NCI-H1092 (cell line): ENCODE measurements around the gene NXT2.
"Not testable (repeated sequence)": the region's sequence is repeated elsewhere in the genome, so short reads cannot be mapped to it uniquely, and the experiment has no call there.

ENCODE experiments used
- DNase-seq: peaks from one replicate; lab custom pipeline; 2025; lab: John Stamatoyannopoulos, UW

NXT2 gene

GRCh38 chrX:109536439-109537323, at the start of gene NXT2:
TSS of gene NXT2 (plus strand) at chrX:109536844. CDS start at chrX:109537007, 163 bp downstream.
- DNase-seq: peak; percentile 85

DNA sequence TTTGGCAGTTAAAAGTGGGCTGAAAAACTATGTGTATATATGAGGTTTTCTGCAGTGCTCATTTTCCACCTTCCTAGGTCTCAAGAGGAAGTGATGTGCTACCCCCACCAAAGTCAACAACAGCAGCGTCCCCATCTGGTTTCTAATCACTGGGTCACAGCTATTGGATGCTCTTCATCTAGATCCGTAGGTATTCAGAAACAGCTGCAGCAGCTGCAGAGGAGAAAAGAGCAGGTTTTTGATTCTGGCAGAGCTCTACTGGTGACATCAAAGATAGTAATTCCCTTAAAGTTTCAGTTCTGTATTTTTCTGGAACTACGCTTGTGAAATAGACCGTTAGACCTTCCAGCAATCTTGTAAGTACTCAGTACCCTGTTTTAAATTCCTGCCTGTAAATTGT, 49.0 kb upstream of the NXT2 start:
- no peak for DNase-seq

DNA sequence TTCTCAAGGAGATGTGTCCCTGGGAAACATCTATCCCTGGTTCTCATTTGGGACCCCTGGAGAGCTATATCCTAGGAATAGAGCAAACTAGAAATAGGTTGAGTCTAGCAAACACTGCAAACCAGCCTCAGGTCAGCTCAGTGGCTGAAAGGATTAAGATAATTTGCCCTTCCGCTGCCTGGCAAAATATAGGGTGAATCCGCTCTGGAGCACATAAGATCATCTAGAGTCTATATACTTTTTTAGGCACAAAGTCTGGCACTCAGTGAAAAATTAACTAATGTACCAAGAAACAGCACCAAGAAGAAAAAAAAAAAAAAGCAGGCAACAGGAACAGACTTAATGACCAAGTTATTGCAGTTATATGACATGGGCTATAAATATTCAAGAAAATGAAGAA, 47.5 kb upstream of the NXT2 start:
- no peak for DNase-seq

GRCh38 chrX:109498434-109498833, 38.2 kb upstream of the NXT2 start:
- DNase-seq: no peak

- no peak for DNase-seq
These were observed 35.5 kb upstream of the NXT2 start for GRCh38 chrX:109501176-109501575.

- DNase-seq: no peak
These were observed 27.7 kb upstream of the NXT2 start for GRCh38 chrX:109508915-109509314.

DNA sequence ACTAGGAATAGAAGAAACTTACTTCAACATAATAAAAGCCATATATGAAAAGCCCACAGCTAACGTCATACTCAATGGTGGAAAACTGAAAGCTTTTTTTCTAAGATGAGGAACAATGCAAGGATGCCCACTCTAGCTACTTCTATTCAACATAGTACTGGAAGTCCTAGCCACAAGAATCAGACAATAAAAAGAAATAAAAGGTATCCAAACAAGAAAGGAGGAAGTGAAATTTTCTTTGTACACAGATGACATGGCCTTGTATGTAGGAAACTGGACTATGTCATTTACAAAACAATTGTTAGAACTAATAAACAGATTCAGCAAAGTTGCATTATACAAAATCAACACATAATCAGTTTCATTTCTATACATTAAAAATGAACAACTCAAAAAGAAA, 25.5 kb upstream of the NXT2 start:
- DNase-seq: no peak

DNA sequence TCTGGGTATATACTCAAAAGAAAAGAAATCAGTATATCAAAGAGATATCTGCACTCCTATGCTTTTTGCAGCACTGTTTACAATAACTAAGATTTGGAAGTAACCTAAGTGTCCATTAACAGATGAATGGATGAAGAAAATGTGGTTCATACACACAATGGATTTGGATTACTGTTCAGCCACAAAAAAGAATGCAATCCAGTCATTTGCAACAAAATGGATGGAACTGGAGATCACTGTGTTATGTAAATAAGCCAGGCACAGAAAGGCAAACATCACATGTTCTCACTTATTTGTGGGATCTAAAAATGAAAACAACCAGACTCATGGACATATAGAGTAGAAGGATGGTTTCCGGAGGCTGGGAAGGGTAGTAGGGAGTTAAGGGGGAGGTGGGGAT, 17.6 kb upstream of the NXT2 start:
- no peak for DNase-seq

GRCh38 chrX:109533005-109533404, 3.6 kb upstream of the NXT2 start:
- no peak for DNase-seq

DNA sequence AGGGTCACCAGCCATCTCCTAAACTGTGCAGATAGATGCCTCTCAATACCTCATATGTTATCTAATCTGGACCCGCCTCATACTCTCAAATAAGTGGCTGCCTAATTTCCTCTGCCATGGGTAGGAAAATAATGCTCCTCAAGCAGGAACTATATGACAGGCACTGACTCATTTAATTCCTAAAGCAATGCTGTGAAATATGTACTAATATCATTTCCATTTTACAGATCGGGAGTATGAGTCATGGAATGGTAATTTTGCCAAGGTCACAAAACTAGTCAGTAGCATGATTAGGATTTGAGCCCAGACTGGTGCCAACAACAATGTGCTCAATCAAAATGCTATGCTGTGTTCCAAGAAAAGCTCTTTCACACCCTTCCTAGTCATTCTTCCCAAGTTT, 3.0 kb upstream of the NXT2 start:
- no peak for DNase-seq

DNA sequence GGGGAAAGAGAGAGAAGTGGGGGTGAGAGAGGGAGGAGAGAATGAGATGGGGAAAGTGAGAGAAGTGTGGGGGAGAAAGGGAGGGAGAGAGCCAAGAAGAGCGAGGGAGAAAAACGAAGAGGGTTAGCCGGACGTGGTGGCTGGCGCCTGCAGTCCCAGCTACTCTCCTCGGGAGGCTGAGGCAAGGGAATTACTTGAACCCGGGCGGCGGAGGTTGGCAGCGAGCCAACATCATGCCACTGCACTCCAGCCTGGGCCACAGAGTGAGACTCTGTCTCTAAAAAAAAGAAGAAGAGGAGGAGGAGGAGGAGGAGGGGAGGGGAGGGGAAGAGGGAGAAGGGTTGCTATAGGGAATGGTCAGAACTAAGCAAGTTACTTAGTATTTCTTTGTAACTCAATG, 1.7 kb upstream of the NXT2 start:
- no peak for DNase-seq

GRCh38 chrX:109535578-109535977, 1.1 kb upstream of the NXT2 start:
- DNase-seq: no peak

DNA sequence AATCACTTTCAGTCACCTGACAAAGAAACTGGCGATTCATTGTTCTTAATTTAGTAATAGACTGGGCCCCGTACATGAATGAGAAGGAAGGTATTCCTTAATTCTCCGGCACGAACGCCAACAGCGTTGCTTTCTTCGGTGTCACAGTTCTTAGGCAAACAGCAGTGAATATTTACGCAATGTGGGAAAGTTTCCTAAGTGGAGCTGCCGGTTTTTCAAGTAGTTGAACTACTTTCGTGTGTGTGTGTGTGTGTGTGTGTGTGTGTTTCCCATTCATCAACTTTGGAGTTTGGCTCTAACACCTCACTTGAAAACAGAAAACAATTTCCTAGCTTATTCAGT, 651 bp downstream of the NXT2 start:
- DNase-seq: no peak

- DNase-seq: not testable (repeated sequence)
These were observed 2.4 kb downstream of the NXT2 start for GRCh38 chrX:109539007-109539406.

- no peak for DNase-seq
These were observed 17.2 kb downstream of the NXT2 start for GRCh38 chrX:109553862-109554261.

DNA sequence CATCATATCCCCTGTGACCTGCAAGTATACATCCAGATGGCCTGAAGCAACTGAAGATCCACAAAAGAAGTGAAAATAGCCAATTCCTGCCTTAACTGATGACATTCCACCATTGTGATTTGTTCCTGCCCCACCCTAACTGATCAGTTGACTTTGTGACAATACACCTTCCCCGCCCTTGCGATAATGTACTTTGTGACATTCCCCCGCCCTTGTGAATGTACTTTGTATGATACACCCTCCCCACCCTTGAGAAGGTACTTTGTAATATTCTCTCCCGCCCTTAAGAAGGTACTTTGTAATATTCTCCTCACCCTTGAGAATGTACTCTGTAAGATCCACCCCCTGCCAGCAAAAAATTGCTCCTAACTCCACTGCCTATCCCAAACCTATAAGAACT, 39.4 kb downstream of the NXT2 start:
- DNase-seq: not testable (repeated sequence)

- DNase-seq: no peak
These were observed 40.4 kb downstream of the NXT2 start for GRCh38 chrX:109577055-109577454.

- no peak for DNase-seq
These were observed 42.3 kb downstream of the NXT2 start for GRCh38 chrX:109578916-109579315.

- DNase-seq: no peak
These were observed 48.8 kb downstream of the NXT2 start for GRCh38 chrX:109585488-109585887.

DNA sequence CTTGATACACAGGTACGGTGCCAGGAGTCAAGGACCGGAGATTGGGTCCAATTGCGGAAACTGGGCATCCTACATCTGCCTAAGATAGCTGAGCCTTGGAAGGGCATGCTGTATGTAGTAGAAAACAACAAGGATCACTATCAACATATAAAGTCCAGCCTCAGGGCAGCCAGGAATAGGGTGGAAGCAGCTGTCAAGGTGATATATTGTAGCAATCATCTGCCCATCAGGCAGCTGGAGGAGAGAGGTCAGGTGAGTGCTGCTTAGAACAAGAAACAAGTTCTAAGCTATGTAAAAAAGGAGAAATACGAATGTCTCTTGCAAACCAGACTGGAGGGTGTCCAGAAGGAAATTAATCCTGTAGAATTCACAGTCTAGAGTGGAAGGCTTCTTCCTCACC, 53.5 kb downstream of the NXT2 start:
- DNase-seq: no peak
